ENCODE data around the gene CRLF2.

DNA sequence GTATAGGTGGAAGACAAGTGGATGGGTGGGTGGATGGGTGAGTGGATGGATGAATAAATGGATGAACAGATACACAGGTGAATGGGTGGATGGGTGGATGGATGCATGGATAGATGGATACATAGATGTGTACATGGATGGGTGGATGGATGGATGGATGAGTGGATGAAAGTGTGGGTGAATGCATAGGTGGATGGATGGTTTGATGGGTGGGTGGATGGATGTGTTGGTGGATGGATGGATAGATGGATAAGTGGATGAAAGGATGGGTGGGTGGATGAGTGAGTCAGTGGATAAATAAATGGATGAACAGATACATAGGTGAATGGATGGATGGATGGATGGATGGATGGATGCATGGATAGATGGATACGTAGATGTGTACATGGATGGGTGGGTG lies 1.6 kb downstream of the CRLF2 start:
- TF ChIP-seq, protein P1, sequence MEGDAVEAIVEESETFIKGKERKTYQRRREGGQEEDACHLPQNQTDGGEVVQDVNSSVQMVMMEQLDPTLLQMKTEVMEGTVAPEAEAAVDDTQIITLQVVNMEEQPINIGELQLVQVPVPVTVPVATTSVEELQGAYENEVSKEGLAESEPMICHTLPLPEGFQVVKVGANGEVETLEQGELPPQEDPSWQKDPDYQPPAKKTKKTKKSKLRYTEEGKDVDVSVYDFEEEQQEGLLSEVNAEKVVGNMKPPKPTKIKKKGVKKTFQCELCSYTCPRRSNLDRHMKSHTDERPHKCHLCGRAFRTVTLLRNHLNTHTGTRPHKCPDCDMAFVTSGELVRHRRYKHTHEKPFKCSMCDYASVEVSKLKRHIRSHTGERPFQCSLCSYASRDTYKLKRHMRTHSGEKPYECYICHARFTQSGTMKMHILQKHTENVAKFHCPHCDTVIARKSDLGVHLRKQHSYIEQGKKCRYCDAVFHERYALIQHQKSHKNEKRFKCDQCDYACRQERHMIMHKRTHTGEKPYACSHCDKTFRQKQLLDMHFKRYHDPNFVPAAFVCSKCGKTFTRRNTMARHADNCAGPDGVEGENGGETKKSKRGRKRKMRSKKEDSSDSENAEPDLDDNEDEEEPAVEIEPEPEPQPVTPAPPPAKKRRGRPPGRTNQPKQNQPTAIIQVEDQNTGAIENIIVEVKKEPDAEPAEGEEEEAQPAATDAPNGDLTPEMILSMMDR (IDR thresholded peaks at IDR 0.05): no peak
- TF ChIP-seq POLR2A (IDR thresholded peaks at IDR 0.05): no peak
